Calu3 (cell line): ENCODE measurements around the gene NDUFB8. TPM values are rescaled to one million over a fixed set of nuclear protein-coding genes. Genes with fewer than 3 reads are reported as not detected.

Source experiments
- BruUV-seq: library from RNA; stranded (reverse); fragments of 400-500 nt; replicated peaks from 2 replicates; lab custom pipeline; 2021; lab: Mats Ljungman, UMichigan
- CTCF ChIA-PET: fragments of 300-600 bp; sonication (Branson Sonifier 250); formaldehyde crosslinking; loops from one replicate; lab custom pipeline; 2022; ENCODE audit warnings: antibody characterized with exemption; lab: Charles Lee
- DNase-seq: peaks from one replicate; pipeline ENCODE4 v3.0.0; 2022
- H3K27ac Mint-ChIP-seq: one replicate; pipeline ENCODE4 v1.8.0; 2022; ENCODE audit warnings: mixed read lengths; ENCODE audit not compliant: unreplicated experiment
- H3K27me3 Mint-ChIP-seq: one replicate; pipeline ENCODE4 v1.8.0; 2022; ENCODE audit warnings: mixed read lengths; ENCODE audit not compliant: unreplicated experiment
- H3K36me3 Mint-ChIP-seq: one replicate; pipeline ENCODE4 v1.8.0; 2022; ENCODE audit warnings: mild to moderate bottlenecking, moderate library complexity, mixed read lengths; ENCODE audit not compliant: insufficient read depth, unreplicated experiment
- H3K4me1 Mint-ChIP-seq: one replicate; pipeline ENCODE4 v1.8.0; 2022; ENCODE audit warnings: mild to moderate bottlenecking, low read depth, mixed read lengths; ENCODE audit not compliant: unreplicated experiment
- H3K4me3 Mint-ChIP-seq: one replicate; pipeline ENCODE4 v1.8.0; 2022; ENCODE audit warnings: mild to moderate bottlenecking, low read depth, moderate library complexity, mixed read lengths; ENCODE audit not compliant: unreplicated experiment
- H3K9me3 Mint-ChIP-seq: one replicate; pipeline ENCODE4 v1.8.0; 2022; ENCODE audit warnings: low read depth, mixed read lengths; ENCODE audit not compliant: unreplicated experiment
- CTCF ChIP-seq: fragments of 200-600 bp; IDR thresholded peaks from one replicate; pipeline ENCODE4 v1.8.0; 2022; ENCODE audit warnings: antibody characterized with exemption; ENCODE audit not compliant: unreplicated experiment
- intact Hi-C: fragments of 100-400 bp; cut with micrococcal nuclease; formaldehyde crosslinking; loops from one replicate; pipeline ENCODE4 v1.10.0; 2022; ENCODE audit not compliant: unreplicated experiment
- total RNA-seq: library from RNA; stranded (reverse); gene quantifications from 2 replicates; pipeline ENCODE4 v1.2.3, GENCODE V29; 2022

Gene NDUFB8
- total RNA-seq, 1 experiment from 2014 or later: 128 TPM

GRCh38 chr10:100531761-100532160, 2.1 kb upstream of the NDUFB8 start:
- no peaks in the 10 kb centered on the region for H3K27me3 Mint-ChIP-seq
- BruUV-seq: no TSS peak
- H3K27ac Mint-ChIP-seq: no peak overlapping the region
- no peak for TF ChIP-seq CTCF
- no peak overlapping the region for H3K4me3 Mint-ChIP-seq
- CTCF ChIA-PET: no interaction called here
- intact Hi-C loops: no loop called here
- no peak for DNase-seq
- H3K36me3 Mint-ChIP-seq: peaks cover 16% of the 10 kb centered on the region
- no peaks in the 10 kb centered on the region for H3K9me3 Mint-ChIP-seq
- H3K4me1 Mint-ChIP-seq: no peaks in the 10 kb centered on the region

GRCh38 chr10:100528921-100529474, 673 bp downstream of the NDUFB8 start:
- no peak for TF ChIP-seq CTCF
- CTCF ChIA-PET: no interaction called here
- no TSS peak for BruUV-seq
- H3K9me3 Mint-ChIP-seq: no peaks in the 10 kb centered on the region
- peak overlapping the region; percentile 71 for H3K27ac Mint-ChIP-seq
- no peak for DNase-seq
- peaks cover 15% of the 10 kb centered on the region for H3K36me3 Mint-ChIP-seq
- H3K4me1 Mint-ChIP-seq: no peaks in the 10 kb centered on the region
- peak overlapping the region; percentile 94 for H3K4me3 Mint-ChIP-seq
- intact Hi-C loops: no loop called here
- H3K27me3 Mint-ChIP-seq: no peaks in the 10 kb centered on the region

GRCh38 chr10:100528123-100528886, 1.4 kb downstream of the NDUFB8 start:
- no peaks in the 10 kb centered on the region for H3K9me3 Mint-ChIP-seq
- peaks cover 15% of the 10 kb centered on the region for H3K36me3 Mint-ChIP-seq
- no peak overlapping the region for H3K27ac Mint-ChIP-seq
- H3K27me3 Mint-ChIP-seq: no peaks in the 10 kb centered on the region
- CTCF ChIA-PET: no interaction called here
- no peak for TF ChIP-seq CTCF
- BruUV-seq: TSS peak; percentile 69
- DNase-seq: no peak
- H3K4me3 Mint-ChIP-seq: peak overlapping the region; percentile 94
- no peaks in the 10 kb centered on the region for H3K4me1 Mint-ChIP-seq
- intact Hi-C loops: no loop called here

GRCh38 chr10:100524638-100525037, 5.0 kb downstream of the NDUFB8 start:
- CTCF ChIA-PET: no interaction called here
- Mint-ChIP-seq H3K4me3 (no peak overlapping the region), H3K9me3 (no peaks in the 10 kb centered on the region), H3K36me3 (peaks cover 8% of the 10 kb centered on the region), H3K4me1 (no peaks in the 10 kb centered on the region), H3K27me3 (no peaks in the 10 kb centered on the region), H3K27ac (no peak overlapping the region)
- intact Hi-C loops: no loop called here
- no peak for TF ChIP-seq CTCF
- DNase-seq: no peak
- BruUV-seq: no TSS peak
